HG02885 (cell line): ENCODE results near the gene CARD9.
A peak's percentile ranks its signal among the peaks of the same experiment; 100 is the strongest.
"Not testable (repeated sequence)": the region's sequence is repeated elsewhere in the genome, so short reads cannot be mapped to it uniquely, and the experiment has no call there.

Source experiments
- ATAC-seq: cut with Tn5 transposase; IDR thresholded peaks from one replicate; pipeline ENCODE4 v1.9.1; 2021; ENCODE audit warnings: mild to moderate bottlenecking; ENCODE audit not compliant: unreplicated experiment, poor library complexity

Gene CARD9

DNA sequence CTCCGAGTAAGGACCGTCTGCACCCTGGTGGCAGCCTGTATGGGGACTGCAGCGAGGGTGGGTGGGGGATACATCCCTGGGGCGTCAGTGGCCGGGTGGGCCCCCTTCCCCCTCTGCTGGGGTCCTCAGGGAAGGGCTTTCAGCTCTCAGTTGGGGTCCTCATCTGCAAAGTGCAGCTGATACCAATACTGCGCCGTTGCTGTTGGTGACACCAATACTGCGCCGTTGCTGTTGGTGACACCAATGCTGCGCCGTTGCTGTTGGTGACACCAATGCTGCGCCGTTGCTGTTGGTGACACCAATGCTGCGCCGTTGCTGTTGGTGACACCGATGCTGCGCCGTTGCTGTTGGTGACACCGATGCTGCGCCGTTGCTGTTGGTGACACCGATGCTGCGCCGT lies 21.6 kb downstream of the CARD9 start:
- not testable (repeated sequence) for ATAC-seq

DNA sequence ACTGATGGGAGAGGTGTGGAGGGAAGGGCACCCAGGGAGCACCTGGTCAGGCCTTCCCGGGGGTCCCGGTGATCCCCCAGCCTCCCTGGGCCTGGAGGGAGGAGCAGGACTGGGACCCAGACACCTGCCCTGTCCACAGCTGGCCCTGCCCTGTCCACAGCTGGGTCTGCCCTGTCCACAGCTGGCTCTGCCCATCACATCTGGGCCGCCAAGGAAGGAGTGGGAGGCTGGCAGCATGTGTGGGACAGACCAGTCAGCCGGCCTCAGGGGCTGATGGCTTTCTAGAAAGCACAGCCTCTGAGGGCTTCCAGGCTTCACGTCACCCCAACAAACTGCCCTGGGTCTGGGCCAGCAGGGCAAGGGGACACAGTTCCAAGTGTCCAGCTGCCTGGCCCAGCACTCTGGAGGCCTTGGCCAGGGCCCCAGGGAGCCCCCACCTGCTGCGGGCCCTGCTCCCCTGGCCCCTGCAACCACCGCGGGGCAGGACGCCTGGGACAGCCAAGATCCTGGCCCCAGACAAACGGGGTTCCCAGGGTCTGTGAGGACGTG lies 22.1 kb downstream of the CARD9 start:
- no peak for ATAC-seq

DNA sequence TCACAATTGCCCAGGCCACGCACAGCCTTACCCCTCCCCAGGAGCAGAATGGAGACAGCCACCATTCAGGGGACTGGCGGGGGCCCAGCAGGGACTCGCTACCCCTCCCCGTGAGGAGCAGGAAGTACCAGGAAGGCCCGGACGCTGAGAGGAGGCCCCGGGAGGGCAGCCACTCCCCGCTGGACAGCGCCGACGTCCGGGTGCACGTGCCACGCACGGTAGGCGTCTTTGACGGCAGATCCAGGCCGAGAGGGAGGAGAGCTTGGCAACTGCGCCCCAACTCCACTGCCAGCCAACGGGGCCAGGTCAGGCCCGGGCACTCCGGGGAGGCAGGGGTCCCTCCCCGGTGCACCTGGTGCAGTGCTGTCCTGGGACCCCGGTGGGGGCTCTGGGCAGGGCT lies 23.9 kb downstream of the CARD9 start:
- no peak for ATAC-seq

DNA sequence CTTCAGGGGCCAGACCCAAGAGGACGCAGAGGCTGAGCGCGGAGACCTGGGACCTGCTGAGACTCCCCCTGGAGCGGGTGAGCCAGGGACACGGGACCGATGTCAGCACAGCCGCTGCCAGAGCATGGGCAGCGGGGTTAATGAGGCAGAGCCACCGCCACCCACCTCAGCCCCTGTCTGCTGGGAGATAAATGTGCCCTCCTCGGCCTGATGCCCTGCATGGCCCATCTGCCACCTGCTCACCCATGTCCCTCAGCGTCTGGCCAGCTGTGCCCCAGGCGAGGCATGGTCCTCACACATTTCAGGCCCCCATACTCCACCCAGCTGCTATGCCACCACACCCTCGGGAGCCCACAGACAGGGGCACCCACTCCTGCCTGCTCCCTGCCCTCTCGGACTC lies 24.8 kb downstream of the CARD9 start:
- no peak for ATAC-seq

GRCh38 chr9:136347472-136348256 lies 25.8 kb downstream of the CARD9 start:
- ATAC-seq, result no peak

DNA sequence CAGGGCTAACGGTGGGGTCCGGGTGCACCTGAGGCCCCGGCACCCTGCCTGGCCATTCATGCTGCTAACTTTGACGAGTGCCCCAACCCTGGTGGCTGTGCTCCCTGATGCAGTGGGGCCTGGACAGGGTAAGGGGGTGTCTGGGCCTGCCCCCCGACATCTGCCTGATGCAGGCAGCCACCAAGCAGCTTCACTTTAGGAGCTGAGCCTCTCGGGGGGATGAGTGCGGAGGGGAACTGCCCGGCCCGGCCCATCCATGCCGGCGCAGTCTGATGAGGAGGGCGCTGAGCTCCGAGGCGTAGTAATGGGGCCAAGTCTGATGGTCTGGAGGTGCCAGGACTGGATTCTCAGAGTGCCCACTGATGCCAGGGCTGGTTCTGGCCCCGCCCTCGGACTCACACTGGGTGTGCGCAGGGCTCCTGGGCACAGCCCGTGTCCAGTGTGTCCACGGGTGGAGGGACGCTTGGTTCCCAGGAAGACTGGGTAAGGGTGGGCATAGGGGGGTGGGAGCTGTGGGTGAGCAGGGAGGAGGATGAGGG lies 26.5 kb downstream of the CARD9 start:
- ATAC-seq, result no peak

GRCh38 chr9:136346157-136346481 lies 27.4 kb downstream of the CARD9 start:
- no peak for ATAC-seq

DNA sequence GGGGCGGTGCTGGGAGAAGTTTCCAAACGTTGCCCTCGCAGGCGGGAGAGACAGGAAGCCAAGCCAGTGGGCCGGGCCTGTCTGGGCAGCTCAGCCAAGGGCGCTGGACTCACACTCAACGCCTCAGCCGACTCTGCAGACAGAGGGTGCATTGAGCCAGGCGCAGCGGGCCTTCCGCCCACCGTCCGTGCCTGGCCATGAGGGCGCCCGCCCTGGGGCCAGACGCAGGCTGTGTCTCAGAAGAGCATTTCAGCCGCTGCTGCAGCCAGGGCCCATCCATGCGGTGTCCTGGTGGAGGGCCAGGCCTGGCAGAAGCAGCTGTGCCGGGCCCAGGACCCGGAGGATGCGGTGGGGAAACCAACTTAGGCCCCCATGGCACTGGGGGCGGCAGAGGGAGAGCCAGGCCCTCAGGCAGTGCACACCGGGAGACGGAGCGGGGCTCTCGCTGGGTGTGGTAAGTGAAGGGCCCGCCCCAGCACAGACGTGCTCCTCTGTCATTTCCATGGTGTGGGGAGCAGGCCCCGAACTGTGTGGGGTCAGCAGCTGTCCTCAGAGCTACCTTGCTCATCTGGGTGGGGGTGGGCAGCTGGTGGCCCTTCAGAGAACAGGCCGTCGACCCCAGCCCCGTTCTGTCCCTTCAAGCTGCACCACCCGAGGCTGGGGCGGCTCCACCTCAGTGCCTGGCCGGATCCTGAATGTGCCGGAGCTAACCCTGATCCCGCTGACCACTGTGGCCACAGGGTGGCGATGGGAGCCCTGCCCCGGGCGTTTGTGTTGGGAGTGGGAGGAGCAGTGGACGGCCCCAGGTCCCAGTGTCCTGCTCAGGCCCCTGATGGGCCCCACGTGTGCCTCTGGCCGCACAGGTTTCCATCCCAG lies 27.9 kb downstream of the CARD9 start:
- no peak for ATAC-seq

DNA sequence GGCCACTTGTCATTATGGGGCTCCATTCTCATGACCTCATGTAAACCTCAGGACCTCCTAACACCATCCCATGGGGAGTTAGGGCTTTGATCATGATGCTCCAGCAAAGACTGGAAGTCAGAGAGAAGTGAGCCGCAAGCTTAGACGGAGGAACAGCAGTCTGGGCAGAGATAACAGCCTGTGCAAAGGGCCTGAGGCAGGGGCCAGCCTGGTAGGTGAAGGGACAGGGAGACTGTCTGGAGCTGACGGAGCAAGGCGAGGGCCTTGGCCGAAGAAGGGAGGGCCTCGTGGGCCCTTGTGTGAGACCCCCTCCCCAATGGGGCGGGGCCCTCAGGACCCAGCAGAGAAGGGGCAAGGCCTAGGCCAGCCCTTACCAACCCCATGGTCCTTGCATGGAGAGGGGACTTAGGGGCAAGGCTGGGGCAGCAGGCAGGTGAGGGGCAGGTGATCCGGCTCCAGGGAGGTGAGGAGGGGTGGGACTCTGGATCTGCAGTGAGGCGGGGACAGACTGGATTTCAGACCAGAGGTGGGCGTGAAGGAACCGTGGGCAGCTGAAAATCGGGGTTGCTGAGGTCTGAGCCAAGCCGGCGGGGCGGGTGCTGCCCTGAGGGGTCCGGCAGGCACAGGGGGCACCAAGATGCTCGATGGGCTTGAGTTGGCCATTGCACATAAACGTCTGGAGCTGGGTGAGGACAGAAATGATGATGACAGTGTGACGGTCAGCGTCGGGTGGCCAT lies 28.8 kb downstream of the CARD9 start:
- no peak for ATAC-seq

- ATAC-seq, result no peak
Measured at GRCh38 chr9:136343884-136344269, 29.6 kb downstream of the CARD9 start.

GRCh38 chr9:136343121-136343883 lies 30.2 kb downstream of the CARD9 start:
- no peak for ATAC-seq

DNA sequence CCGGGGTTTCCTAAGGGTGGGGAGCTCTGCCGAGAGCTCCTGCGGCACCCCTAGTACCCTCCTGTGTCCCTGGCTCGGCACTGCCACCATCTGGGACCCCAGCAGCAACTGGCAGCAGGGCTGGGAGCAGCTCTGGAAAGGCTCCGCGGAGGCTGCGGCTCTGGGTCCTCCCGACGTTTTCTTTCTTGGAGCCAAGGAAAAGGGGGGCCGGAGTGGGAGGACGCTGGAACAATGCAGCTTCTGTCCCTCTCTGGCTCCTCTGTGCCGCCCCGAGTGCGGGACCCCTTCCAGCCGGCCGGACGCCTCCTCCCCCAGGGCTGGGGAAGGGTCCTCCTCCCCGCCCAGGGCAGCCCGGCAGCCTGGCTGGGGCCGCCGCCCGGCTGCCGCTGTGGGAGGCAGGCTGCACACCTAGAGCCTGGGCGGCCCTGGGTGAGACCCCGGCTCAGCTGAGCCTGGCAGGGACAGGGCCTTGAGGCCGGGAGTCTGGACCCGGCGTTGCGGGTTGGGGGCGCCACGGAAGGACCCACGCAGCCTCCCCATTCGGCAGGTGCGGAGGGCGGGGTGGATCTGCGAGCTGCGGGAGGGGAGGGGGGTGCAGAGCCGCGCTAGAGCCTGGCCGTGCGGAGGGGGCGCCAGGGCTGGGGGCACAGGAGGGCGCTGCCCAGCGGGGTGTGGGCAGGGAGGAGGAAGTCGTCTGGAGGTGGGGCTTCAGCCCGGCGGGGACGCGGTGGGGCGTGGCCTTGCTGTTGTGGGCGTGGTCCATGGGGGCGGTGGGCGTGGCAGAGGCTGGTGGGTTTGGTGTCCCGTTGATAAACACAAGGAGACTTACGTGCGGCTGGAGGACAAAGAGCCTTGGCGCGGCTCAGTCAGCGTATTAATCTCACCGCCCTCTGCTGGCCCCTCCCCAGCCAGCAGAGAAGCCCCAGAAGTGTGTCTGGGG lies 31.0 kb downstream of the CARD9 start:
- ATAC-seq, result no peak

DNA sequence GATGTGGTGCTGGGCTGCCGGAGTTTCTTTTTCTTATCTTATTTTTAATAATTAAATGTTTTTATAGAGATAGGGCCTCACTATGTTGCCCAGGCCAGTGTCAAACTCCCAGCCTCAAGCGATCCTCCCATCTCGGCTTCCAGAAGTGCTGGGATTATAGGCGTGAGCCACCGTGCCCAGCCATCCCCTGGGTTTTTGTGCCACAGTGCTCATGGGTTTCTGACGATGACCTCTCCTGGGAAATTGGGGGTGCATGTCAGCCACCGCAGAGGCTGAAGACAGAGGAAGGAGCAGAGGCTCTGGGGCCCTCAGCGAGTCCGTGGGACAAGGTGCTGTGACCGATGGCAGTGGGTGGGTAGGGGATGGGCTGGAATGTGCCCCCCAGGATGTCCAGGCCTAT lies 31.7 kb downstream of the CARD9 start:
- no peak for ATAC-seq

DNA sequence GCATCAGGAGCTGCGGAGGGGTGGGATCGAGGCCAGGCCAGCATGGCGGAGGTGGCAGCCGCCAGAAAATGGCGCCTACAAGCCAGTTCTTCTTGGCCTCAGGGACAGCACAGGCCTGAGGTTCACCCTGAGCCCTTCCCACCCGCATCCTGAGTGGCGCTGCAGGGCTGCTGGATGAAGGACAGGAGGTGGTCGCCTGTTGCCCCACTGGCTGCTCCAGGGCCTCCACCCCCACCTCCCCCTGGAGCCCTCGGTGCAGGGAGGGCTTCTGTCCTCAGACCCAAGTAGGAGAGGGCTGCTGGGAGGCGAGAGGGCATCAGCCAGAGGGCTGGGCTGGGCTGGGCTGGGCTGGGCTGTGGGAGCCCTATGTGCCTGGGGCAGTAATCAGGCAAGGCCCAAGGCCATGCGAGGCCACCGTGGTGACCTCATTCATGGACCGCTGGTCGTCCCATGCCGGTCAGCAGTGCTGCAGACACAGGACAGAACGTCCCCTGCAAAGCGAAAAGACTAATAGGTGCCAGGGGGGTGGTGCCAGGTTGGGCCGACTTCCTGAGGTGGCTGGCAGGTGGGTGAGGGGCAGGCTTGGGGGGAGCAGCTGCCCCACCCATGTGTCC lies 32.3 kb downstream of the CARD9 start:
- ATAC-seq, result no peak

DNA sequence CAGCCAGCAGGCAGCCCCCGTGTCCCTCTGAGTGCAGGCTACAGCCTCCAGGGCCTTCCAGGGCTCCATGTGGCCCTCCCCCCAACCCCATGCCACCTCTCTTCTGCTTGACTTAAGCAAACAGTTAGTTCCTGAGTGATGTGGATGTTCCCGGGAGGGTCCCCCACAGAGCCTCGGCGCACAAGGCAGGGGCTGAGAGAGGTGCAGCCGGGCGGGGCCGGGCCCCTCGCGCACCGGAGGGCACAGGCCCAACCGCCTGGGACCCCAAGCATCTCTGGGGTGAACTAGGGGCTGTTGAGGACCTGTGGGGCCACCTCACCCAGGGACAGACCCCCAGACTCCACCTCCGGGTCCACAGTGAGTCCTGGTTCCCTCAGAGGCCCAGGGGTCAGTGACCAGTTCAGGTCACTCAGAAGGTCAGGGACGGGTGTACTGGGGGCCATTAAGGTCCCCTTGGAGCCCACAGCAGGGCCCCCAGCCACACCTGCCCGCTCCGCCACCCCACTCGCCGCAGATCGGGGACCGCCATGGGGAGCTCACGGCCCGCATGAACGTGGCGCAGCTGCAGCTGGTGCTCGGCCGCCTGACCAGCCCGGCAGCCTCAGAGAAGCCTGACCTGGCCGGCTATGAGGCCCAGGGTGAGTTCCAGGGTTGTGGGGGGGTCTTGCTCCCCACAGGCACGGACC lies 33.0 kb downstream of the CARD9 start:
- no peak for ATAC-seq

DNA sequence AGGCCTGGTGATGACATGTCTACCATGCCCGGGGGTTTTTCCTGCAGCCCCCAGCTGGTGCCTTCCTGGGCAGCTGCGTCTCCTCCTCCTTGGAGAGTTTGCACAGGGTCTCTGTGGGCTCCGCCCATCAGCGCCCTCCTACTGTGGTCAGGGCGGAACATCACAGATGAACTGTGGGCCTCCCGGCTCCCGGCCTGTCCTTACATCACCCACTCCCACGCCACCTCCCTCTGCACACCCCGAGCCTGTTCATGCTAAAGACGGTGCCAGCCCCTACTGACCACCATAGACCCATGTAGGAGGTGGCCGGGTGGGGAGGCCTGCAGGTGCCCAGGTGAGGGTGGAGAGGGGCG lies 33.5 kb downstream of the CARD9 start:
- ATAC-seq, result no peak

DNA sequence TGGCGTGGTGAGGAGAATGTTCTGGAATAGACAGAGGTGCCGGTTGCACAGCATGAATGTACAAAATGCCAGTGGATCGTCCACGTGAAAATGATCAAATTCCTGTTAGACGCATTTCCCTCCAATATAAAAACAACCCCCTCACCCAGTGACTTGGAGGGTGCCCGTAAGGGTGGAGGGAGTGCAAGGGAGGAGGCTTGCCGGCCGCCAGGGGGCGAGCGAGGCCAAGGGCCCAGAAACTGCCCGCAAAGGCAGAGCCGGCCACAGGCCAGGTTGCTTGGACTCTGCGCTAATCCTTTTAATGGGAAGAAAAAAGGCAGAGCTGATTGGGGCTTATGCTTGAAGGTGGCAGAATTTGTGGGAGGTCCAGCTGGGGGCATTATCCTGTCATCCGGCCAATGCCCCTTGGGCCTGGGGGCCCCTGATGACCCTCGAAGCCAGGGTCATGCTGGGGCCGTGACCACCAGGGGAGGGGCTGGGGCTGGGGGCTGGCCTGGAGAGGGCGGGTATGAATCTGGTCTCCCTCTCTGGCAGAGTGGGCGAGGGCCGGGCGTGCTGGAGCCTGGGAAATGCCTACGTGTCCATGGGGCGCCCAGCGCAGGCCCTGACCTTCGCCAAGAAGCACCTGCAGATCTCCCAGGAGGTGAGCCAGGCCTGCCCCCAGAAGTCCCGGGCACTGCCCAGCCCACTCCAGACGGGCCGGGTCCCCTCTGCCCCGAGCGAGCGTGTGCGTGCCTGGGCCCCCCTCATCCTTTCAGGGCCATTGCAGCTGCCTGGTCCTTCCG lies 34.1 kb downstream of the CARD9 start:
- ATAC-seq, result peak; percentile 45
